SK-N-SH treated with all-trans-retinoic acid at 6 μM for 48 hours (cell line): ENCODE results near the gene PMP22.

ENCODE experiments used
- ATAC-seq: fragments of 200-7000 bp; cut with Tn5 transposase; 3 replicates; pipeline ENCODE4 v1.9.1; 2020; ENCODE audit warnings: mild to moderate bottlenecking, moderate library complexity
- ARNTL ChIP-seq: fragments of 450-650 bp; formaldehyde crosslinking; IDR thresholded peaks from 2 replicates; pipeline ENCODE4 v1.5.0; 2020; ENCODE audit warnings: low read depth, mild to moderate bottlenecking, moderate library complexity, borderline replicate concordance
- BACH2 ChIP-seq: fragments of 250-450 bp; sonication (Bioruptor Pico); IDR thresholded peaks from 2 replicates; pipeline ENCODE4 v1.9.0; 2021; ENCODE audit warnings: mild to moderate bottlenecking, borderline replicate concordance
- CSDC2 ChIP-seq: fragments of 250-450 bp; sonication (Bioruptor Pico); IDR thresholded peaks from 2 replicates; pipeline ENCODE4 v1.5.0; 2020; ENCODE audit warnings: mild to moderate bottlenecking, moderate library complexity
- ESRRG ChIP-seq: fragments of 250-450 bp; sonication (Bioruptor Pico); IDR thresholded peaks from 2 replicates; pipeline ENCODE4 v1.6.1; 2021; ENCODE audit warnings: mild to moderate bottlenecking
- ISL1 ChIP-seq: fragments of 250-450 bp; sonication (Bioruptor Pico); IDR thresholded peaks from 2 replicates; pipeline ENCODE4 v2.1.2; 2022; ENCODE audit warnings: mild to moderate bottlenecking, moderate library complexity
- OSR1 ChIP-seq: fragments of 250-450 bp; sonication (Bioruptor Pico); IDR thresholded peaks from 2 replicates; pipeline ENCODE4 v1.8.0; 2022; ENCODE audit warnings: moderate library complexity, mild to moderate bottlenecking, inconsistent platforms
- PPARA ChIP-seq: fragments of 250-450 bp; sonication (Bioruptor Pico); IDR thresholded peaks from 2 replicates; pipeline ENCODE4 v1.5.0; 2020; ENCODE audit warnings: mild to moderate bottlenecking, borderline replicate concordance
- RARB ChIP-seq: fragments of 250-450 bp; sonication (Bioruptor Pico); IDR thresholded peaks from 2 replicates; pipeline ENCODE4 v1.8.0; 2021; ENCODE audit warnings: mild to moderate bottlenecking, moderate library complexity
- SNAI2 ChIP-seq: fragments of 250-450 bp; sonication (Bioruptor Pico); IDR thresholded peaks from 2 replicates; pipeline ENCODE4 v1.5.0; 2020; ENCODE audit warnings: mild to moderate bottlenecking, moderate library complexity
- TCF4 ChIP-seq: fragments of 250-450 bp; sonication (Bioruptor Pico); IDR thresholded peaks from 2 replicates; pipeline ENCODE4 v1.8.0; 2021; ENCODE audit warnings: mild to moderate bottlenecking, moderate library complexity, borderline replicate concordance
- TOX ChIP-seq: fragments of 250-450 bp; sonication (Bioruptor Pico); IDR thresholded peaks from 2 replicates; pipeline ENCODE4 v1.8.0; 2021; ENCODE audit warnings: mild to moderate bottlenecking, moderate library complexity, borderline replicate concordance
- ZC3H10 ChIP-seq: fragments of 250-450 bp; sonication (Bioruptor Pico); IDR thresholded peaks from 2 replicates; pipeline ENCODE4 v1.5.1; 2021; ENCODE audit warnings: mild to moderate bottlenecking, moderate library complexity
- ZFP3 ChIP-seq: fragments of 250-450 bp; sonication (Bioruptor Pico); IDR thresholded peaks from 2 replicates; pipeline ENCODE4 v1.5.0; 2020; ENCODE audit warnings: mild to moderate bottlenecking, moderate library complexity
- ZFP30 ChIP-seq: fragments of 450-650 bp; formaldehyde crosslinking; IDR thresholded peaks from 2 replicates; pipeline ENCODE4 v1.5.0; 2022; ENCODE audit warnings: mild to moderate bottlenecking, moderate library complexity
- ZNF565 ChIP-seq: fragments of 450-650 bp; formaldehyde crosslinking; conservative IDR thresholded peaks from 2 replicates; pipeline ENCODE4 v1.5.0; 2020; ENCODE audit warnings: low read depth, mild to moderate bottlenecking, moderate library complexity
- ZNF70 ChIP-seq: fragments of 450-650 bp; formaldehyde crosslinking; IDR thresholded peaks from 2 replicates; pipeline ENCODE4 v1.5.0; 2020; ENCODE audit warnings: mild to moderate bottlenecking, moderate library complexity
- ZNF8 ChIP-seq: fragments of 450-650 bp; formaldehyde crosslinking; IDR thresholded peaks from 2 replicates; pipeline ENCODE4 v1.5.0; 2020; ENCODE audit warnings: mild to moderate bottlenecking, moderate library complexity
- TF ChIP-seq, protein P1 (sequence below): fragments of 250-450 bp; sonication (Bioruptor Pico); IDR thresholded peaks from 2 replicates; pipeline ENCODE4 v1.5.0; 2020; ENCODE audit warnings: mild to moderate bottlenecking, moderate library complexity
- TF ChIP-seq, protein P2 (sequence below): fragments of 250-450 bp; sonication (Bioruptor Pico); IDR thresholded peaks from 2 replicates; pipeline ENCODE4 v1.5.1; 2020; ENCODE audit warnings: low read depth, mild to moderate bottlenecking, moderate library complexity
- TF ChIP-seq, protein P3 (sequence below): fragments of 250-450 bp; sonication (Bioruptor Pico); IDR thresholded peaks from 2 replicates; pipeline ENCODE4 v1.5.1; 2021; ENCODE audit warnings: mild to moderate bottlenecking, moderate library complexity

Gene PMP22

GRCh38 chr17:15284537-15284936, 19.4 kb upstream of the PMP22 start (continued):
- TF ChIP-seq ISL1 (CRISPR knock-in tag) (no peak), ESRRG (CRISPR knock-in tag) (no peak)
- TF ChIP-seq, all 23 proteins: peak for 0

GRCh38 chr17:15284107-15284506, 19.0 kb upstream of the PMP22 start:
- no peak for ATAC-seq

DNA sequence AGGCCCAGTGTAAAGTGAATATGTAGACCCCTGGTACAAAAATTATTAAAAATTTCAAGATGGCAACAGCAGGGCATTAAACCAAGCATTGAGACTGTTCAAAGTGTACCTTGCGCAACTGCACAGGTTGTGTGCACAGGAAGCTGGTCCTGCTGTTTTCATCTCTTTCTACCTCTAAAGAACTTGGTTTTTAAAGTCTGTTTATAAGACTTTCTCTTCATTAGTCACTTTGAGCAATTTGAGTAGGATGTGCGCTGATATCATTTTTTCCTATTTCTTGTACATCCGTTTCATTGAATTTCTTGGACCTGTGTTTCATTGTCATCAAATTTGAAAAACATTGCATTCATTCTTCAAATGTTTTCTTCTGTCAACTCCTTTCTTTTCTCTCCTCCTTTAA, 16.8 kb upstream of the PMP22 start:
- no peak for ATAC-seq
- TF ChIP-seq ZNF8 (no peak), TCF4 (CRISPR knock-in tag) (no peak)
- TF ChIP-seq, protein P1, sequence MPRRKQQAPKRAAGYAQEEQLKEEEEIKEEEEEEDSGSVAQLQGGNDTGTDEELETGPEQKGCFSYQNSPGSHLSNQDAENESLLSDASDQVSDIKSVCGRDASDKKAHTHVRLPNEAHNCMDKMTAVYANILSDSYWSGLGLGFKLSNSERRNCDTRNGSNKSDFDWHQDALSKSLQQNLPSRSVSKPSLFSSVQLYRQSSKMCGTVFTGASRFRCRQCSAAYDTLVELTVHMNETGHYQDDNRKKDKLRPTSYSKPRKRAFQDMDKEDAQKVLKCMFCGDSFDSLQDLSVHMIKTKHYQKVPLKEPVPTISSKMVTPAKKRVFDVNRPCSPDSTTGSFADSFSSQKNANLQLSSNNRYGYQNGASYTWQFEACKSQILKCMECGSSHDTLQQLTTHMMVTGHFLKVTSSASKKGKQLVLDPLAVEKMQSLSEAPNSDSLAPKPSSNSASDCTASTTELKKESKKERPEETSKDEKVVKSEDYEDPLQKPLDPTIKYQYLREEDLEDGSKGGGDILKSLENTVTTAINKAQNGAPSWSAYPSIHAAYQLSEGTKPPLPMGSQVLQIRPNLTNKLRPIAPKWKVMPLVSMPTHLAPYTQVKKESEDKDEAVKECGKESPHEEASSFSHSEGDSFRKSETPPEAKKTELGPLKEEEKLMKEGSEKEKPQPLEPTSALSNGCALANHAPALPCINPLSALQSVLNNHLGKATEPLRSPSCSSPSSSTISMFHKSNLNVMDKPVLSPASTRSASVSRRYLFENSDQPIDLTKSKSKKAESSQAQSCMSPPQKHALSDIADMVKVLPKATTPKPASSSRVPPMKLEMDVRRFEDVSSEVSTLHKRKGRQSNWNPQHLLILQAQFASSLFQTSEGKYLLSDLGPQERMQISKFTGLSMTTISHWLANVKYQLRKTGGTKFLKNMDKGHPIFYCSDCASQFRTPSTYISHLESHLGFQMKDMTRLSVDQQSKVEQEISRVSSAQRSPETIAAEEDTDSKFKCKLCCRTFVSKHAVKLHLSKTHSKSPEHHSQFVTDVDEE (CRISPR knock-in tag): no peak

More at GRCh38 chr17:15284107-15284506, 19.0 kb upstream of the PMP22 start:
- no peak for TF ChIP-seq ZFP3
- TF ChIP-seq RARB: no peak
- TF ChIP-seq ZNF565: no peak
- no peak for TF ChIP-seq ZNF70 (CRISPR knock-in tag)
- no peak for TF ChIP-seq SNAI2
- no peak for TF ChIP-seq ZFP30
- no peak for TF ChIP-seq TOX
- no peak for TF ChIP-seq OSR1 (CRISPR knock-in tag)
- no peak for TF ChIP-seq ARNTL (CRISPR knock-in tag)
- TF ChIP-seq, protein P2, sequence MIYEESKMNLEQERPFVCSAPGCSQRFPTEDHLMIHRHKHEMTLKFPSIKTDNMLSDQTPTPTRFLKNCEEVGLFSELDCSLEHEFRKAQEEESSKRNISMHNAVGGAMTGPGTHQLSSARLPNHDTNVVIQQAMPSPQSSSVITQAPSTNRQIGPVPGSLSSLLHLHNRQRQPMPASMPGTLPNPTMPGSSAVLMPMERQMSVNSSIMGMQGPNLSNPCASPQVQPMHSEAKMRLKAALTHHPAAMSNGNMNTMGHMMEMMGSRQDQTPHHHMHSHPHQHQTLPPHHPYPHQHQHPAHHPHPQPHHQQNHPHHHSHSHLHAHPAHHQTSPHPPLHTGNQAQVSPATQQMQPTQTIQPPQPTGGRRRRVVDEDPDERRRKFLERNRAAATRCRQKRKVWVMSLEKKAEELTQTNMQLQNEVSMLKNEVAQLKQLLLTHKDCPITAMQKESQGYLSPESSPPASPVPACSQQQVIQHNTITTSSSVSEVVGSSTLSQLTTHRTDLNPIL: no peak
- TF ChIP-seq CSDC2 (CRISPR knock-in tag): no peak
- no peak for TF ChIP-seq ZC3H10 (CRISPR knock-in tag)
- TF ChIP-seq PPARA (CRISPR knock-in tag): no peak

DNA sequence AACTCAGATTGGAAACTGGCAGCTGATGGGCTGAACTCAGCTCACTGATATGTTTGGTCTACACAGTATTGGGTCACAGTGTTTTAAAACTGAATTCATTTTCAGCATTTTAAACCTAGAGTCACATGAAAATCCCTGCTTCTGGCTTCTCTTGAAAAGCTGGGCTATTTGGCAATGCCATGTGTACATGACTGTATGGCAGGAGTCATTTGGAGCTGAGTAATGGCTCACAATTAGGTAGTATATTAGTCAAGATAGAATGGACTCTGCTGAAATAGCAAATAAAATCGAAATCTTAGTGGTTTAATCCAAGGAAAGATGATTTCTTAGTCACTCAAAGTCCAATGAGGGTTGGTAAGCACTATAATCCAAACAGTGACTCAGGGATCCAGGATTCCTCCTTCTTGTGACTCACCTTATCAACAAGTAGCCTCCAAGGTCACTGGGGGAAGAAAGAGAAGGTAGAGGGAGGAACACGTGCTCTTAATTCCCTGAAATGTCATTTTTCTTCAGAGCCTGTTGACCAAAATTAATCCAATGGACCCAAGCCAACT, 13.9 kb upstream of the PMP22 start:
- TF ChIP-seq ARNTL (CRISPR knock-in tag) (no peak), ZFP30 (no peak), TCF4 (CRISPR knock-in tag) (no peak), BACH2 (CRISPR knock-in tag) (no peak), ZNF8 (no peak)
- TF ChIP-seq, protein P1 (CRISPR knock-in tag): no peak
- ATAC-seq: no peak

GRCh38 chr17:15278380-15278779, 13.3 kb upstream of the PMP22 start:
- TF ChIP-seq ZNF565 (no peak), OSR1 (CRISPR knock-in tag) (no peak), ZFP30 (no peak), BACH2 (CRISPR knock-in tag) (no peak), ESRRG (CRISPR knock-in tag) (no peak), ARNTL (CRISPR knock-in tag) (no peak), TOX (no peak), ZNF70 (CRISPR knock-in tag) (no peak), PPARA (CRISPR knock-in tag) (no peak), SNAI2 (no peak), RARB (no peak), ZFP3 (no peak), ZNF8 (no peak), ZC3H10 (CRISPR knock-in tag) (no peak)
- TF ChIP-seq, protein P1 (CRISPR knock-in tag): no peak
- TF ChIP-seq, protein P2: no peak
- TF ChIP-seq, protein P3, sequence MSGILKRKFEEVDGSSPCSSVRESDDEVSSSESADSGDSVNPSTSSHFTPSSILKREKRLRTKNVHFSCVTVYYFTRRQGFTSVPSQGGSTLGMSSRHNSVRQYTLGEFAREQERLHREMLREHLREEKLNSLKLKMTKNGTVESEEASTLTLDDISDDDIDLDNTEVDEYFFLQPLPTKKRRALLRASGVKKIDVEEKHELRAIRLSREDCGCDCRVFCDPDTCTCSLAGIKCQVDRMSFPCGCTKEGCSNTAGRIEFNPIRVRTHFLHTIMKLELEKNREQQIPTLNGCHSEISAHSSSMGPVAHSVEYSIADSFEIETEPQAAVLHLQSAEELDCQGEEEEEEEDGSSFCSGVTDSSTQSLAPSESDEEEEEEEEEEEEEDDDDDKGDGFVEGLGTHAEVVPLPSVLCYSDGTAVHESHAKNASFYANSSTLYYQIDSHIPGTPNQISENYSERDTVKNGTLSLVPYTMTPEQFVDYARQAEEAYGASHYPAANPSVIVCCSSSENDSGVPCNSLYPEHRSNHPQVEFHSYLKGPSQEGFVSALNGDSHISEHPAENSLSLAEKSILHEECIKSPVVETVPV: no peak
- no peak for ATAC-seq
